GM19468 (cell line): ENCODE data around the gene SCARB1.

Experiments
- ATAC-seq: cut with Tn5 transposase; IDR thresholded peaks from one replicate; pipeline ENCODE4 v1.9.1; 2021; ENCODE audit warnings: mild to moderate bottlenecking, moderate library complexity, moderate number of reproducible peaks; ENCODE audit not compliant: unreplicated experiment; ENCODE audit errors: extremely low read depth

SCARB1 gene

GRCh38 chr12:124780752-124781685, 82.6 kb downstream of the SCARB1 start:
- no peak for ATAC-seq

DNA sequence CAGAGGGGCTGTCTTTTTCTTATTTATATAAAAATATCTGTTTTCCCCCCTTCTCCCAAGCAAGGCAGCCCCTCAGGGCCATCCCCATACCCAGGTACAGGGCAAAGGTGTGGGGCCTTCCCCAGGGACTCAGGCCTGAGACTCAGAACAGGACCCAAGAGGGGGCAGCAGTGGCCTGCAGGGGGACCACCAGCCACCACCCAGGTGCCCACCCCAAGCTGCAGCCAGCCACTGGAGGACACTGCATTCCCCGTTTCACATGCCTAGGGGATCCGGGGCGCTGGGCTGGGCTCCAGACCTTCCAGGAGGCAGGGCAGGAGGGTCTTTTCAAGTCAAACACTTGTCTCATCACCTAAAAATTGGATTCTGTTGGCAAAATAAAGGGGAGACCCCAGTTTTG, 83.3 kb downstream of the SCARB1 start:
- no peak for ATAC-seq

- peak; percentile 10 for ATAC-seq
Observed at GRCh38 chr12:124779161-124780141, 84.2 kb downstream of the SCARB1 start.

DNA sequence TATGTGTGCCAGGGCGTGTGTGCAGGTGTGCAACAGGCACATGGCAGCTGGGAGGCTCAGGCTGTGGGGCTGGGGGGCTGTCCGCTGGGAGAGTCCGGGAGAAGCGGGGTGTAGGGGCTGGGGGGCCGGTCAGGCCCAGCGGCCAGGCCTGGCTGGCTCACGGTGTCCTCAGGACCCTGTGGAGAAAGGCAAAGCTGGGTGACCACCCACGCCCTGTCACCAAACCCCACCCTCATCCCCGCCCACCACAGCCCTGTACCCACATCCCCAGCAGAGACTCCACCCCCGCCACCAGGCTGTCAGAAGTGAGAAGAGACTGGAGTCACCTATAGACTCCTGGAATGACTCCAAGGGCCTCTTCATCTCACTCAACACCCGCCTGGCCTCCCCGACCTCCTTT, 85.3 kb downstream of the SCARB1 start:
- ATAC-seq = no peak

DNA sequence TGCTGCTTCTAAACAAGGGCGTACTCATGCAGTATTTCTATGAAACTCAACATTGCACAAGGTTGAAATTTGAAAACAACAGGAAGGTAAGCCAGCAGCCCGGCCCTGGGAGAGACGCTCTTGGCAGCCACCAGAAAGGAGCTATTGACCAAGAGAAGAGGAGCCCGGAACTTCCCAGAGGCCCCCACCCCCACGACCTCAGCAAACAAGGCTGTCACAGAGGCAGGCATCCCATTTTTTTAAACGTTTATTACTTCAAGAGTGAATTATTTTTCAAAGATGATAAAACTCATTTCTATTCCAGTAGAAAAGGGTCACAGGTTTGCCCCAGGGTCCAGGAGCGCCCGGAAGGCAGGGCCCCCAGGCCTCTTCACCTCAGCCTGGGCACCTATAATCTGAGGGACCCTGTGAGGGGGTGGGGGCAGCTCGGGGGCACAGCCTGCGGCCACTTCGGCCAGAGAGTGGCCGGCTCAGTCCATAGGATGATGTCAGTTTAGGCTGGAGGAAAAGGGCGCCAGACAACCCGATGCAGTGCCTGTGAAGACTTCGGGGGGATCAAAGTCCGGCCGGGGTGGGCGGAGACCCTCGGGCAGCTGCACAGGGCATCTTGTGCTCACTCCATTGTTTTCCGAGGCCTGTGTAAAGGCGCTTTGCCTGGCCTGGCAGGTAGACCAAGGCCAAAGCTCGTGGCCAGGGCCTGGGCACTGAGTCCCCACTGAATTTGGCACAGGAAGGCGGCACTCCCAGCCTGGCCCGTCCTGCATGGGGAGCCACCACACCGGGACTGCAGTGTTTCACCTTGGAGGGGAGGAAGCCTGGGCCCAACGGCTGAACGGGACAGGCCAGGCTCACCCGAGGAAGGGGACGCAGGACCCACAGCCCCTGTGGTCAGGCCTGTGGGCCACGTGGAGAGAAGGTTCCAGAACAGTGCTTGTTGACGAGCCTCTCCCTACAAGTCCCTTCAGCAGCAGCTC, 86.0 kb downstream of the SCARB1 start:
- no peak for ATAC-seq

DNA sequence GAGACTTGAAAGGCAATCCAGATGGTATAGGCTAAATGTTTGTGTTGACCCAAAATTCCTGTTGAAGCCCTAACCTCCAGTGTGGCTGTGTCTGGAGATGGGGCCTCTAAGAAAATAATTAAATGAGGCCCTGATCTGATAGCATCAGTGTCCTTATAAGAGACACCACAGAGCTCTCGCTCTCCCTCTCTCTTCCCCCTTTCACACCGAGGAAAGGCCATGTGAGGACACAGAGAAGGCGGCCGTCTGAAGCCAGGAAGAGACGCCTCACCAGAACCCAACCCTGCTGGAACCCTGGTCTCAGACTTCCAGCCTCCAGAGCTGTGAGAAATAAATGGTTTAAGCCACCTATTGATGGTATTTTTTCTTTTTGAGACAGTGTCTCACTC, 87.5 kb downstream of the SCARB1 start:
- no peak for ATAC-seq

DNA sequence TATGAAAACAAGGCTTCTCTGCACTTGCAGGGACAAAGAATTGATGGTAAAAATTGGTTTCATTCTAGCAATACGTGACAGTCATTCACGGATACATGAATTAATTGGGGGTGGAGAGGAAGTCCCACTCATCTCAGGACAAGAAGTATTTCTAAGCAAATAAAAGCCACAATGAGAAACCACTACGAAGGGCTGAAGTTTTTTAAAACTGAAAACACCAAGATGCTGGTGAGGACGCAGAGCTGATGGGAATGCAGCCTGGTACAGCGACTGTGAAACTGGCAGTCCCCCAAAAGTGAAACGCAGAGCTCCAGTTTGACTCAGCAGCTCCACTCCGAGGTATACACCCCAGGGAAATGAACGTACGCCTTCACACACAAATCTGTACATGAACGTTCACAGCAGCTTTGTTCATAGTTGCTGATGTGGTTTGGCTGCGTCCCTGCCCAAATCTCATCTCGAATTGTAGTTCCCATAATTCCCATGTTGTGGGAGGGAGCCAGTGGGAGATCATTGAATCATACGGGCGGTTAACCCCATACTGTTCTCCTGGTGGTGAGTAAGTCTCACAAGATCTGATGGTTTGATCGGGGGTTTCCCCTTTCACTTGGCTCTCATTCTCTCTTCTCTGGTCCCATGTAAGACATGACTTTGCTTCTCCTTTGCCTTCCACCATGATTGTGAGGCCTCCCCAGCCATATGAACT, 89.0 kb downstream of the SCARB1 start:
- peak; percentile 66 for ATAC-seq

- ATAC-seq = peak; percentile 4
Observed at GRCh38 chr12:124774054-124774461, 89.6 kb downstream of the SCARB1 start.

DNA sequence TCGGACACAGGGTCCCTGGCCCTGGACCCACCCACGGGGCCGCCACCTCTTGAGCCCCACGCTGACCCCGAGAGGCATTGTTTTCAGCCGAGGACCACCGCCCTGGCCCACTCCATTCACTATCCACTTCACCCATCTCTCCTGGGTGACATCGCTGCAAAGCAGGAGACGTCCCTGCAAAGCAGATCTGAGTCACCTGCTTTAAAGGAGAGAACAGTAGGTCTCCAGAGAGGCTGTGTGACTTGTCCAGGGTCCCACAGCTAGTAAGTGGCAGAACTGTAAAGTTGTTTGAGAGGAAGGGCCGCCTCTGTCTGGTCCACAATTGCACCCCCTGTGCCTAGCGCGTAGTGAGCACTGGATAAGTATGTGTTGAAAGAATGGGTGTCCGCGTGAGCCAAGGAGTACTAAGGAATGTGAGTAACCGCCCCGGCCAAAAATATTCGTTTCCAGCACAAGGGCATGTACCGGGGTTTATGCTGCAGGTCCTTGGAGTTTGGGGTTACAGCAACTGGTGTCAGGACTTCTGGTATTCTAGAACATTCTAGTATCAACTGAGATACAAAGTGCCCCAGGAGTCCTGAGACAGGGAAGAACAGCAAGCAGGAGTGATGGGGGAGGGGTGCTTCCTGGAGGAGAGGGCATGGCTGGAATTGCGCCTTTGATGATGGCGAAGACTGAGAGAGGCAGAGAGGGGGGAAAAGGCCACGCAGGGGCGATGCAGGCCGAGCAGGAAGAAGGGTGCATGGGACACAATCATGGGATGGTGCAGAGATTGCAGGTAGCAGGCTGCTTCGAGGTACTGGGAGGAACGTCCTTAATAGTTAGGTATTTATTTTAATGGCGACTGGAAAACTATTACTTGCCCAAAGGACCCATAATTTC, 91.1 kb downstream of the SCARB1 start:
- ATAC-seq = no peak

DNA sequence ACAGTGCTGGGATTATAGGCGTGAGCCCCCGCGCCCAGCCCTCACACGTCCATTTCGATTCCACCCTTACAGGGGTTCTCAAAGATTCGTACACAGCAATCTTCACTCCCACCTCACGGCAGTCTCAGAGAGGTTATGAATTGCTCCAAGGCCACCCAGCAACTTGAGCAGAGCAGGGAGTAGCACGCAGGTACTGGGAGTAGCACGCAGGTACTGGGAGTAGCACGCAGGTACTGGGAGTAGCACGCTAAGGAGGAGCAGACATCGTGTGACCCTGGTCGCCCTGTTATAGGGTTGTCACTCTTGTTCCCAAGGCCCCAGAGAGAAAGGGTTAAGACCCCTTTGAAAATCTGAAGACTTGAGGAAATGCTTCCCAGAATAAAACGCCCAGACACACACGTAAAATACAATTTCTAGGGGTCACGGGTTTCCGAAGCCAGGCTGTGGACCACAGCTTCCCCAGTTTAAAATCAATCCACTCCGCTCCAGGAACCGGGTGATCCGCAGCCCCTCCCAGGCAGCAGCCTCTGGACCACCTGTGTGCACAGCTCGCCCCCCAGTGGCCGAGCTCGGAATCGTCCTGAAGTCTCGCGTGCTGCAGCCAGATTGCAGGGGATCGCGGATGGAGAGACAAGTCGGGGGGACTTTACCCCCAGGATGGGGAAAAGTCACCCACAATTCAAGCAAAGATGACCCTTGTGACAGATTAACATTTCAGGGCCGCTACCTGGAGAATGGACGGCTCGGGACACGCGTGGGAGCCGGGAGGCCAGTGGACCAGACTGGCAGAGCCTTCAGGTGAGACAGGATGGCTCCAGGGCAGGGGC, 92.0 kb downstream of the SCARB1 start:
- no peak for ATAC-seq

- no peak for ATAC-seq
Observed at GRCh38 chr12:124770728-124771127, 92.9 kb downstream of the SCARB1 start.

- ATAC-seq = no peak
Observed at GRCh38 chr12:124769881-124770512, 93.7 kb downstream of the SCARB1 start.

- ATAC-seq = no peak
Observed at GRCh38 chr12:124769163-124769530, 94.5 kb downstream of the SCARB1 start.

DNA sequence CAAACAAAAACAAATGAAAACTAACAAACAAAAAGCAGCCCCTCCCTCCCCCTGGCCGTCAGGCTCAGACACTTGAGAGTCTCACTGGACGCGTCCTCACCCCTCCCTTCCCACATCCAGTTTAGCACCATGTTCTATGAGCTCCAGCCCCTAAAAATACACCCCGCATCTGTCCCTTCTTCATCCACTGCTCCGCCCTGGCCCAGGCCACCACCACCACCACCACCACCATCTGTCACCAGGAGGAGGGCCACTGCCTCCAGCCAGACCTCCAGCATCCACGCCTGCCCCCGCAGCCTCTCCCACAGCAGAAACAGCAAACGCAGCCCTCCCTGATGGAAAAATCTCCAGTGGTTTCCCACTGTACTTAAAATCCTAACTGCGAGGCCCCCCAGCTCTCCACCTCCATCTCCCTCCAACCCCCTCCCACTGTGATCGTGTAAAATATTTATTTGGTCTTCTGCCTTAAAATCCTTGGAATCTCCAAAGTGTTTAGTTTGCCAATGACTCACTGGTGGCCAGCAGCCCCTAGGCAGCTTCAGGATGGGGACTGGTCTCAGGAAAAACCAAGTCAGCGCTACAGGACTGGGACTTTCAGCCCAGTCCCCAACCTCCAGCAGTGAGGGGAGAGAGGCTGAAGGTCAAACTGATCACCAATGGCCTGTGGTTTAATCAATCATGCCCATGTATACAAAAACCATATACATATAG, 95.1 kb downstream of the SCARB1 start:
- no peak for ATAC-seq

- ATAC-seq = peak; percentile 70
Observed at GRCh38 chr12:124767066-124767821, 96.4 kb downstream of the SCARB1 start.

DNA sequence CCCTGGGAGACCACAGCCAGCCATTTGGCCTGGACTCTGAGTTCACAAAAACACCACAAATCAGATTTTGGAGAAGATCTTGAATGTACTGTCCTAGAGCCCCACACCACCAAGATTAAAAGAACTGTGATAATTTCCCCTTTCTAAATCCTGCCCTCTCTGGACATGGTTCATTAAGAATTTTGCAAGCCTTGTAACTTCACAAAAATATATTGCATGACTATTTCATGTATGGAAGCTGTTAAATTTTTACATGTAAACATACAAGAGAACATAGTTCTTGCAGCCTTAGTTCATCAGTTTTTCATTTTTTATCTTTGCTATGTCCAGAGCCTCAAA, 97.0 kb downstream of the SCARB1 start:
- ATAC-seq = no peak
